ENCODE results near the gene NRAP. TPM values are rescaled to one million over a fixed set of nuclear protein-coding genes. Genes with fewer than 3 reads are reported as not detected.

Gene NRAP
- total RNA-seq, 4 donors from 2014 or later, result 0.07 to 0.37 TPM; not detected in 2

DNA sequence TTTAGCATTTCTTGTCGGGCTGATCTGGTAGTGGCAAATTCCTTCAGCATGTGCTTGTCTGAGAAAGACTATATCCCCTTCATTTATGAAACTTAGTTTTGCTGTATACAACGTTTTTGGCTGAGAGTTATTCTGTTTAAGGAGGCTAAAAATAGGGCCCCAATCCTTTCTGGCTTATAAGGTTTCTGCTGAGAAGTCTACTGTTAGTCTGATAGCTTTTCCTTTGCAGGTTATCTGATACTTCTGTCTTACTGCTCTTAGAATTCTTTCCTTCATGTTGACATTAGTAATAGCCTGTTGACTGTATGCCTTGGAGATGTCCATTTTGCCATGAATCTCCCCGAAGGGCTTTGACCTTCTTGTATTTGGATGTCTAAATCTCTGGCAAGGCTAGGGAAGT, 25.7 kb upstream of the NRAP start:
- Histone ChIP-seq H3K9me3 (peaks cover 0 to 33% of the 10 kb centered on the region in 2 donors), H3K27ac (no peak overlapping the region), H3K4me3 (no peak overlapping the region), H3K27me3 (no peaks in the 10 kb centered on the region), H3K4me1 (no peaks in the 10 kb centered on the region), H3K36me3 (no peaks in the 10 kb centered on the region)
- no peak for TF ChIP-seq POLR2A (IDR thresholded peaks at IDR 0.05)
- TF ChIP-seq, protein P1, sequence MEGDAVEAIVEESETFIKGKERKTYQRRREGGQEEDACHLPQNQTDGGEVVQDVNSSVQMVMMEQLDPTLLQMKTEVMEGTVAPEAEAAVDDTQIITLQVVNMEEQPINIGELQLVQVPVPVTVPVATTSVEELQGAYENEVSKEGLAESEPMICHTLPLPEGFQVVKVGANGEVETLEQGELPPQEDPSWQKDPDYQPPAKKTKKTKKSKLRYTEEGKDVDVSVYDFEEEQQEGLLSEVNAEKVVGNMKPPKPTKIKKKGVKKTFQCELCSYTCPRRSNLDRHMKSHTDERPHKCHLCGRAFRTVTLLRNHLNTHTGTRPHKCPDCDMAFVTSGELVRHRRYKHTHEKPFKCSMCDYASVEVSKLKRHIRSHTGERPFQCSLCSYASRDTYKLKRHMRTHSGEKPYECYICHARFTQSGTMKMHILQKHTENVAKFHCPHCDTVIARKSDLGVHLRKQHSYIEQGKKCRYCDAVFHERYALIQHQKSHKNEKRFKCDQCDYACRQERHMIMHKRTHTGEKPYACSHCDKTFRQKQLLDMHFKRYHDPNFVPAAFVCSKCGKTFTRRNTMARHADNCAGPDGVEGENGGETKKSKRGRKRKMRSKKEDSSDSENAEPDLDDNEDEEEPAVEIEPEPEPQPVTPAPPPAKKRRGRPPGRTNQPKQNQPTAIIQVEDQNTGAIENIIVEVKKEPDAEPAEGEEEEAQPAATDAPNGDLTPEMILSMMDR (IDR thresholded peaks at IDR 0.05), result no peak
- DNase-seq, result no peak
- intact Hi-C loops (cut with DNase I; ENCODE audit: low total_unique reads), result no loop called here

DNA sequence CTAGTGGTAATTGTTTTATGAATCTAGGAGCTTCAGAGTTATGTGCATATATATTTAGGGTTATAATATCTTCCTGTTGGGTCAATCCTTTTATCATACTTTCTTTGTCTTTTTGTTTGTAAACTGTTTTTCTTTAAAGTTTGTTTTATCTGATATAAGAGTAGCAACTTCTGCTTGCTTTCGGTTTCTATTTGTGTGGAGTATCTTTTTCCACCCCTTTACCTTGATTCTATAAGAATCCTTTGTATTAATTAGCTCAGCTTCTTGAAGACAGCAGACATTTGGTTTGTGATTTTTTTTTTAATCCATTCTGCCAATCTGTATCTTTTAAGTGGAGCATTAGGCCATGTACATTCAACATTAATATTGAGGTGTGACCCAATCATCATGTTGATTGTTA, 25.2 kb upstream of the NRAP start:
- no peaks in the 10 kb centered on the region for H3K27me3 ChIP-seq
- H3K4me3 ChIP-seq, result no peak overlapping the region
- intact Hi-C loops (cut with DNase I; ENCODE audit: low total_unique reads), result no loop called here
- no peak overlapping the region for H3K27ac ChIP-seq
- peaks cover 0 to 32% of the 10 kb centered on the region in 2 donors for H3K9me3 ChIP-seq
- TF ChIP-seq, protein P1 (IDR thresholded peaks at IDR 0.05), result no peak
- no peak for TF ChIP-seq POLR2A (IDR thresholded peaks at IDR 0.05)
- no peaks in the 10 kb centered on the region for H3K4me1 ChIP-seq
- DNase-seq, result no peak
- H3K36me3 ChIP-seq, result no peaks in the 10 kb centered on the region

DNA sequence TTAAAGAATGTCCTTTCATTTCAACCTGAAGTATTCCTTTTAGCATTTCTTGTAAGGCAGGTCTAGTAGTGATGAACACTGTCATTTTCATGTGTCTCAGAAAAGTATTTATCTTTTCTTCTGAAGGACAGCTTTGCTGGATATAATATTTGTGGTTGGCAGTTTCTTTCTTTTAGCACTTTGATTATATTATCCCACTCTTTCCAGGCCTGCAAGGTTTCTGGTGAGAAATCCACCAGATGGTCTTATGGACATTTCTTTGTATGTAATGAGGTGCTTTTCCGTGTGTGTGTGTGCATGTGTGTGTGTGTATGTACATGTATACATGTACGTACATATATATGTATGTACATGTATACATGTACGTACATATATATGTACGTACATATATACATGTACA, 23.2 kb upstream of the NRAP start:
- no peaks in the 10 kb centered on the region for H3K4me1 ChIP-seq
- peaks cover 0 to 12% of the 10 kb centered on the region in 2 donors for H3K9me3 ChIP-seq
- no peak overlapping the region for H3K4me3 ChIP-seq
- TF ChIP-seq, protein P1 (IDR thresholded peaks at IDR 0.05), result no peak
- no peak for TF ChIP-seq POLR2A (IDR thresholded peaks at IDR 0.05)
- H3K27ac ChIP-seq, result no peak overlapping the region
- no peaks in the 10 kb centered on the region for H3K27me3 ChIP-seq
- DNase-seq, result no peak
- no peaks in the 10 kb centered on the region for H3K36me3 ChIP-seq
- intact Hi-C loops (cut with DNase I; ENCODE audit: low total_unique reads), result no loop called here

DNA sequence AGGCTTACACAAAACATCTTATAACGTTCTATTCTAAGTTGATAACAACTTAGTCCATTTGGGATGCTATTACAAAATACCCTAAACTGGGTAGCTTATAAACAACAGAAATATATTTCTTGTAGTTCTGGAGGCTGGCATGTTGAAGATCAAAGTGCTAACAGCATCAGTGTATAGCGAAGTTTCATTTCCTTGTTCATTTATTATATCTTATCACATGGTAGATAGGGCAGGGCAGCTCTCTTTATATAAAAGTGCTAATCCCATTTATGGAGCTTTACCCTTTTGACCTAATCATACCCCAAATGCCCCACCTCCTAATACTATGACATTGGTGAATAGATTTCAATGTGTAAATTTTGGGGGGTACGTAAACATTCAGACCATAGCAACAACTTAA, 22.2 kb upstream of the NRAP start:
- no peak for DNase-seq
- no peak overlapping the region for H3K27ac ChIP-seq
- intact Hi-C loops (cut with DNase I; ENCODE audit: low total_unique reads), result no loop called here
- H3K4me3 ChIP-seq, result no peak overlapping the region
- peaks cover 0 to 11% of the 10 kb centered on the region in 2 donors for H3K9me3 ChIP-seq
- H3K27me3 ChIP-seq, result no peaks in the 10 kb centered on the region
- TF ChIP-seq POLR2A (IDR thresholded peaks at IDR 0.05), result no peak
- TF ChIP-seq, protein P1 (IDR thresholded peaks at IDR 0.05), result no peak
- no peaks in the 10 kb centered on the region for H3K4me1 ChIP-seq
- no peaks in the 10 kb centered on the region for H3K36me3 ChIP-seq

DNA sequence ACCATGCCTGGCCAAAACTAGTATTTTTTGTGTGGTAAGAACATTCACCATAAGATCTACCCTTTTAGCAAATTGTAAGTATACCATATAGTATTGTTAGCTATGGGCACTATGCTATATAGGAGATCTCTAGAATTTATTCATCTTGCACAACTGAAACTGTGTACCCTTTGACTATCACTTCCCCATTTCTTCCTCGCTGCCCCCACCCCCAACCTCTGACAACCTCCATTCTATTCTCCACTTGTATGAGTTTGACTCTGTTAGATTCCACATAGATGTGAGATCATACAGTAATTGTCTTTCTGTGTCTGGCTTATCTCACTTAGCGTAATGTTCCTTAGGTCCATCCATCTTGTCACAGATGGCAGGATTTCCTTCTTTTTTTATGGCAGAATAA, 19.5 kb upstream of the NRAP start:
- Histone ChIP-seq H3K36me3 (no peaks in the 10 kb centered on the region), H3K27me3 (no peaks in the 10 kb centered on the region), H3K9me3 (peaks cover 0 to 11% of the 10 kb centered on the region in 2 donors), H3K4me3 (no peak overlapping the region), H3K27ac (no peak overlapping the region), H3K4me1 (no peaks in the 10 kb centered on the region)
- DNase-seq, result no peak
- no peak for TF ChIP-seq POLR2A (IDR thresholded peaks at IDR 0.05)
- TF ChIP-seq, protein P1 (IDR thresholded peaks at IDR 0.05), result no peak
- intact Hi-C loops (cut with DNase I; ENCODE audit: low total_unique reads), result no loop called here
